Caco-2 (cell line): Measurements from ENCODE around the gene DLG1. TPM values are rescaled to one million over a fixed set of nuclear protein-coding genes. Genes with fewer than 3 reads are reported as not detected.

Source experiments
- BruUV-seq: library from RNA; stranded (reverse); fragments of 400-500 nt; replicated peaks from 2 replicates; lab custom pipeline; 2021; lab: Mats Ljungman, UMichigan
- CTCF ChIA-PET: fragments of 300-600 bp; sonication (Branson Sonifier 250); formaldehyde crosslinking; loops from one replicate; lab custom pipeline; 2022; ENCODE audit warnings: antibody characterized with exemption; lab: Charles Lee
- POLR2A ChIA-PET: fragments of 300-600 bp; sonication (Branson Sonifier 250); formaldehyde crosslinking; loops from one replicate; lab custom pipeline; 2022; ENCODE audit warnings: antibody characterized with exemption; lab: Charles Lee
- DNase-seq, 2 experiments: peaks; one replicate each; pipeline versions ENCODE4 v3.0.0 to v3.0.0-alpha.2; 2020 to 2022
- H3K27me3 ChIP-seq: replicated peaks from 2 replicates; pipeline ENCODE4 v1.6.0; 2011; ENCODE audit warnings: low read length; ENCODE audit not compliant: control insufficient read depth, insufficient read depth
- H3K36me3 ChIP-seq: 2 replicates; pipeline ENCODE4 v1.5.1; 2011; ENCODE audit warnings: low read length; ENCODE audit not compliant: control insufficient read depth, insufficient read depth
- H3K4me1 ChIP-seq: fragments of 250-450 bp; sonication (Bioruptor Pico); 2 replicates; pipeline ENCODE4 v1.5.1; 2020; ENCODE audit warnings: mild to moderate bottlenecking
- H3K4me3 ChIP-seq: 2 replicates; pipeline ENCODE4 v1.5.1; 2011; ENCODE audit warnings: low read depth, mild to moderate bottlenecking, control low read depth, low read length
- H3K9me3 ChIP-seq: fragments of 250-450 bp; sonication (Bioruptor Pico); 2 replicates; pipeline ENCODE4 v1.5.1; 2020; ENCODE audit warnings: mild to moderate bottlenecking, moderate library complexity
- H3K27ac Mint-ChIP-seq: one replicate; pipeline ENCODE4 v1.8.0; 2022; ENCODE audit warnings: mixed read lengths; ENCODE audit not compliant: unreplicated experiment
- H3K27me3 Mint-ChIP-seq: one replicate; pipeline ENCODE4 v1.8.0; 2022; ENCODE audit warnings: mixed read lengths; ENCODE audit not compliant: insufficient read depth, unreplicated experiment
- H3K36me3 Mint-ChIP-seq: one replicate; pipeline ENCODE4 v1.8.0; 2022; ENCODE audit warnings: mild to moderate bottlenecking, mixed read lengths; ENCODE audit not compliant: insufficient read depth, unreplicated experiment
- H3K4me1 Mint-ChIP-seq: one replicate; pipeline ENCODE4 v1.8.0; 2022; ENCODE audit warnings: low read depth, mixed read lengths; ENCODE audit not compliant: unreplicated experiment
- H3K4me3 Mint-ChIP-seq: one replicate; pipeline ENCODE4 v1.8.0; 2022; ENCODE audit warnings: mild to moderate bottlenecking, moderate library complexity, mixed read lengths; ENCODE audit not compliant: unreplicated experiment
- H3K9me3 Mint-ChIP-seq: one replicate; pipeline ENCODE4 v1.8.0; 2022; ENCODE audit warnings: mixed read lengths; ENCODE audit not compliant: unreplicated experiment
- CTCF ChIP-seq, 2 experiments: fragments of 200-600 bp in 1 of 2; IDR thresholded peaks; 1 replicate in 1 of 2; 2 replicates in 1 of 2; pipeline versions ENCODE4 v1.5.1 to v1.8.0; 2011 to 2022; ENCODE audit warnings: antibody characterized with exemption in 1 of 2, control low read depth in 1 of 2, inconsistent platforms in 1 of 2, low read depth in 1 of 2, low read length in 1 of 2, mild to moderate bottlenecking in 1 of 2, moderate library complexity in 1 of 2; ENCODE audit not compliant: insufficient read depth in 1 of 2, severe bottlenecking in 1 of 2, unreplicated experiment in 1 of 2
- intact Hi-C: fragments of 100-400 bp; cut with micrococcal nuclease; formaldehyde crosslinking; loops from one replicate; pipeline ENCODE4 v1.10.0; 2022; ENCODE audit not compliant: unreplicated experiment
- total RNA-seq: library from RNA; stranded (reverse); gene quantifications from 2 replicates; pipeline ENCODE4 v1.2.3, GENCODE V29; 2022

Gene DLG1
- total RNA-seq, 1 experiment from 2014 or later = 167 TPM

DNA sequence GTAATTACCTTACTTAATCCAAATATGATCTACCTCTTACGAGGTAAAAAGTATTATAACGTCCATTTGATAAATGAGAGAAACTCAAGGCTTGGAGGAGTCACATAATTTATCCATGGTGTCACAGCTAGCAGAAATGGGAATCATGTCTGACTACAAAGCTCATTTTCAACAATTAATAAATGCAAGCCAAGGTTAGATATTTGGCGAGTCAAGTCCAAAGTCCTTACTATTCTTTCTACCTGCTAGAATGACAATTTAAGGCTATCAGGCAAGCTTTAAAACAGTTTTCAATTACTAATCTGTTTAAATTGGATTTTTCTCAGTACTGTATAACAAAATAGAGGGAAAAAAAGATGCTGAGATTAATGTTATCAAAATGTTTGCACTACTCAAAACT, 68.6 kb downstream of the DLG1 start:
- H3K4me3 ChIP-seq = no peak overlapping the region
- ChIA-PET POLR2A (interaction anchor here (0.6 kb wide), 1 partner anchor 68 kb away, joined by 4 read pairs; no protein-coding TSS in a partner anchor), CTCF (no interaction called here)
- no peaks in the 10 kb centered on the region for H3K27me3 Mint-ChIP-seq
- no peaks in the 10 kb centered on the region for H3K9me3 Mint-ChIP-seq
- DNase-seq = no peak
- H3K4me1 ChIP-seq = peaks cover 21% of the 10 kb centered on the region
- no peaks in the 10 kb centered on the region for H3K4me1 Mint-ChIP-seq
- no peak overlapping the region for H3K4me3 Mint-ChIP-seq
- H3K36me3 ChIP-seq = no peaks in the 10 kb centered on the region
- no peaks in the 10 kb centered on the region for H3K9me3 ChIP-seq
- H3K36me3 Mint-ChIP-seq = peaks cover 18% of the 10 kb centered on the region
- no peaks in the 10 kb centered on the region for H3K27me3 ChIP-seq
- no peak overlapping the region for H3K27ac Mint-ChIP-seq
- no TSS peak for BruUV-seq
- TF ChIP-seq CTCF (IDR thresholded peaks at IDR 0.05; ENCODE audit: insufficient read depth in 1 of 2, low read depth in 1 of 2, low read length in 1 of 2, severe bottlenecking in 1 of 2, unreplicated experiment in 1 of 2) = no peak
- intact Hi-C loops = no loop called here

DNA sequence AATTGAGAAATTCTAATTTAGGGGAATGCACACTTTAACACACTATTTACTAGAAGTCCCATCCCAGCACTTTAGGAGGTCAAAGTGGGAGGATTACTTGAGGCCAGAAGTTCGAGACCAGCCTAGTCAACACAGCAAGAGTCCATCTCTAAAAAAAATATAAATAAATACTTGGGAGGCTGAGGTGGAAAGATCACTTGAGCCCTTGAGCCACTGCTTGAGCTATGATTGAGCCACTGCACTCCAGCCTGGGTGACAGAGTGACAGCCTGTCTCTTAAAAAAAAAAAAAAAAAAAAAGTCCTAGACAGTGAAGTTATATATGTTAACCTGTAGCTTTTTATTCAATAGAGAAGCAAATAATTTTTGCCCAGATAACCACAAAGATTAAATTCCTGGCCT, 69.2 kb downstream of the DLG1 start:
- intact Hi-C loops = no loop called here
- CTCF ChIA-PET = no interaction called here

DNA sequence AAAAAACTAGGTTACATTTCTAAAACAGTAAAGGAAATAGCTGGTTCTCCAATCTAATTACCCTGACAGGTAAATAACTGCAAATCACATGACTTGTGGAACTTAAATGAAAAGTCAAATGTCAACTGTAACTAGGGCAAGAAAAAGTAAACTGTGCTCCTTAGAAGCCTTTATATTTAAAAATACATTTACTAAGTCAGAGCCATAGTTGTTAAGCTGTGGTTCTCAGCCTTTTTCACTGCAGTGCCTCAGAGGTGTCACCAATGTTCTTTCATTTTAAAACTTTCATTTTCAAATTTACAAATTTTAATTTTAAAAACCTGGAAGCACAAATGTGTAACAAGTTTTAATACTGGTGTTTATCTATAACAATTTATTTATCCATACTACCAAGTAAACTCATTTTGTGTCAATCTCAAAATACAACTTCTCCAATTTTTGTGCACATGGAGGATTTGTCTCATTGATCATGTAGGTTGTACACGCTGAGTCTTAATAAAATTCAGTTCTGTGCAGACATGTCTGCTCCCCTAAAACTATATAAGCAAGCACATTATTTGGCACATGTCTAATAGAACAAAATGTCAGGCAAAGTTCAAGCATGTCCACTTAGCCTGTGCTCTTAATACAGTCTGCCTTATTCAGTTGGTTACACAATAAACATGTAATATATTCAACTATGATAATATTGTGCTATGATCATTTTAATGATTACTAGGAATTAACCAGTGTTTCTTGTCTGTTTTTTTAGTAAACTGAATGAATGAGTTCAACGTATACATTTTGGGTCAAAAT, 70.4 kb downstream of the DLG1 start:
- ChIA-PET POLR2A (no interaction called here), CTCF (no interaction called here)
- Mint-ChIP-seq H3K9me3 (no peaks in the 10 kb centered on the region), H3K36me3 (peaks cover 10% of the 10 kb centered on the region), H3K27me3 (no peaks in the 10 kb centered on the region), H3K4me1 (peaks cover 5% of the 10 kb centered on the region), H3K4me3 (no peak overlapping the region), H3K27ac (no peak overlapping the region)
- DNase-seq = no peak
- H3K4me1 ChIP-seq = peaks cover 25% of the 10 kb centered on the region
- intact Hi-C loops = no loop called here
- no peak overlapping the region for H3K4me3 ChIP-seq
- H3K27me3 ChIP-seq = no peaks in the 10 kb centered on the region
- no TSS peak for BruUV-seq
- no peaks in the 10 kb centered on the region for H3K36me3 ChIP-seq
- TF ChIP-seq CTCF (IDR thresholded peaks at IDR 0.05; ENCODE audit: insufficient read depth in 1 of 2, low read depth in 1 of 2, low read length in 1 of 2, severe bottlenecking in 1 of 2, unreplicated experiment in 1 of 2) = no peak
- H3K9me3 ChIP-seq = no peaks in the 10 kb centered on the region

More for the DNA sequence above, 69.2 kb downstream of the DLG1 start:
- Histone ChIP-seq H3K4me3 (no peak overlapping the region), H3K9me3 (no peaks in the 10 kb centered on the region), H3K36me3 (no peaks in the 10 kb centered on the region), H3K4me1 (peaks cover 21% of the 10 kb centered on the region), H3K27me3 (no peaks in the 10 kb centered on the region)
- Mint-ChIP-seq H3K9me3 (no peaks in the 10 kb centered on the region), H3K27me3 (no peaks in the 10 kb centered on the region), H3K36me3 (peaks cover 11% of the 10 kb centered on the region), H3K27ac (no peak overlapping the region), H3K4me1 (no peaks in the 10 kb centered on the region), H3K4me3 (no peak overlapping the region)
- POLR2A ChIA-PET = interaction anchor here (0.6 kb wide), 1 partner anchor 69 kb away, joined by 4 read pairs; no protein-coding TSS in a partner anchor
- BruUV-seq = no TSS peak
- no peak for TF ChIP-seq CTCF (IDR thresholded peaks at IDR 0.05; ENCODE audit: insufficient read depth in 1 of 2, low read depth in 1 of 2, low read length in 1 of 2, severe bottlenecking in 1 of 2, unreplicated experiment in 1 of 2)
- no peak for DNase-seq
